Fibroblast of lung (primary cell): ENCODE results near the gene AK5. TPM values are rescaled to one million over a fixed set of nuclear protein-coding genes. Genes with fewer than 3 reads are reported as not detected.

Experiments used
- DNase-seq, 2 donors: peaks; one replicate each; pipeline versions ENCODE4 v3.0.0 to v3.0.0-alpha.2; 2010; ENCODE audit warnings: low read depth in 2 of 2
- H2AFZ ChIP-seq: 2 replicates; pipeline ENCODE4 v1.5.1; 2012; ENCODE audit warnings: low read length, control low read depth, inconsistent platforms
- H3K27ac ChIP-seq: 2 replicates; pipeline ENCODE4 v1.5.1; 2011; ENCODE audit warnings: low read length, control low read depth; ENCODE audit not compliant: insufficient read depth
- H3K27me3 ChIP-seq: 2 replicates; pipeline ENCODE4 v1.5.1; 2011; ENCODE audit warnings: mild to moderate bottlenecking, low read length; ENCODE audit not compliant: control insufficient read depth, insufficient read depth
- H3K36me3 ChIP-seq: 2 replicates; pipeline ENCODE4 v1.5.1; 2011; ENCODE audit warnings: low read length; ENCODE audit not compliant: control insufficient read depth, insufficient read depth
- H3K4me1 ChIP-seq: 2 replicates; pipeline ENCODE4 v1.5.1; 2011; ENCODE audit warnings: low read length; ENCODE audit not compliant: control insufficient read depth, insufficient read depth; ENCODE audit errors: extremely low read depth
- H3K4me2 ChIP-seq: 2 replicates; pipeline ENCODE4 v1.5.1; 2011; ENCODE audit warnings: low read length, control low read depth; ENCODE audit not compliant: insufficient read depth; ENCODE audit errors: extremely low read depth
- H3K4me3 ChIP-seq, 4 experiments: fragments of 200-600 bp in 1 of 4; sonication (generic) in 1 of 4; replicated peaks in 1 of 4; 2 replicates each; pipeline ENCODE4 v1.5.1; 2011 to 2016; ENCODE audit warnings: low read length in 4 of 4, low read depth in 3 of 4, mild to moderate bottlenecking in 3 of 4, control low read depth in 2 of 4, inconsistent platforms in 1 of 4, mixed read lengths in 1 of 4; ENCODE audit not compliant: insufficient read depth in 1 of 4; ENCODE audit errors: control extremely low read depth in 1 of 4
- H3K79me2 ChIP-seq: 2 replicates; pipeline ENCODE4 v1.5.1; 2012; ENCODE audit warnings: mild to moderate bottlenecking, low read length, inconsistent platforms; ENCODE audit not compliant: control insufficient read depth, insufficient read depth
- H3K9ac ChIP-seq: 2 replicates; pipeline ENCODE4 v1.5.1; 2011; ENCODE audit warnings: mild to moderate bottlenecking, low read length, control low read depth; ENCODE audit not compliant: insufficient read depth
- H3K9me3 ChIP-seq: 2 replicates; pipeline ENCODE4 v1.5.1; 2012; ENCODE audit warnings: low read depth, low read length; ENCODE audit not compliant: control insufficient read depth, insufficient read depth
- H4K20me1 ChIP-seq: 2 replicates; pipeline ENCODE4 v1.5.1; 2011; ENCODE audit warnings: low read length; ENCODE audit not compliant: control insufficient read depth, insufficient read depth; ENCODE audit errors: extremely low read depth
- EZH2 ChIP-seq: IDR thresholded peaks from 2 replicates; pipeline ENCODE4 v1.5.1; 2012; ENCODE audit warnings: low read length, control low read depth, mild to moderate bottlenecking; ENCODE audit errors: missing control alignments
- polyA plus RNA-seq, 2 donors: library from polyadenylated mRNA; depleted of rRNA in 1 of 2; stranded (reverse) in 1 of 2; unstranded in 1 of 2; fragments of >200 nt; gene quantifications; 2 replicates each; pipeline ENCODE4 v1.2.1, GENCODE V29; 2011 to 2012; ENCODE audit warnings: missing spikeins in 1 of 2
- total RNA-seq: library from RNA; depleted of rRNA; stranded (reverse); fragments of >200 nt; gene quantifications from 2 replicates; pipeline ENCODE4 v1.2.1, GENCODE V29; 2014
- TF ChIP-seq, protein P1 (sequence below), 2 donors: IDR thresholded peaks in 1 of 2; conservative IDR thresholded peaks in 1 of 2; 1 replicate in 1 of 2; 2 replicates in 1 of 2; pipeline ENCODE4 v1.5.1; 2011 to 2012; ENCODE audit warnings: low read length in 2 of 2, control low read depth in 1 of 2, inconsistent platforms in 1 of 2, low read depth in 1 of 2, mild to moderate bottlenecking in 1 of 2

Gene AK5
- total and polyA plus RNA-seq, 2 donors (not counting 1 experiment from before 2014, with no cell fraction given) = 37.9 to 87.7 TPM

- Histone ChIP-seq H3K36me3 (no peaks in the 10 kb centered on the region), H3K4me1 (peaks cover 24% of the 10 kb centered on the region), H4K20me1 (no peaks in the 10 kb centered on the region), H3K9ac (no peak overlapping the region), H3K9me3 (no peaks in the 10 kb centered on the region), H2AFZ (no peak overlapping the region), H3K4me3 (no peak overlapping the region), H3K27me3 (no peaks in the 10 kb centered on the region), H3K79me2 (no peaks in the 10 kb centered on the region), H3K27ac (peak overlapping the region; percentile 72), H3K4me2 (peak overlapping the region; percentile 55)
- TF ChIP-seq EZH2 = no peak
- TF ChIP-seq, protein P1, sequence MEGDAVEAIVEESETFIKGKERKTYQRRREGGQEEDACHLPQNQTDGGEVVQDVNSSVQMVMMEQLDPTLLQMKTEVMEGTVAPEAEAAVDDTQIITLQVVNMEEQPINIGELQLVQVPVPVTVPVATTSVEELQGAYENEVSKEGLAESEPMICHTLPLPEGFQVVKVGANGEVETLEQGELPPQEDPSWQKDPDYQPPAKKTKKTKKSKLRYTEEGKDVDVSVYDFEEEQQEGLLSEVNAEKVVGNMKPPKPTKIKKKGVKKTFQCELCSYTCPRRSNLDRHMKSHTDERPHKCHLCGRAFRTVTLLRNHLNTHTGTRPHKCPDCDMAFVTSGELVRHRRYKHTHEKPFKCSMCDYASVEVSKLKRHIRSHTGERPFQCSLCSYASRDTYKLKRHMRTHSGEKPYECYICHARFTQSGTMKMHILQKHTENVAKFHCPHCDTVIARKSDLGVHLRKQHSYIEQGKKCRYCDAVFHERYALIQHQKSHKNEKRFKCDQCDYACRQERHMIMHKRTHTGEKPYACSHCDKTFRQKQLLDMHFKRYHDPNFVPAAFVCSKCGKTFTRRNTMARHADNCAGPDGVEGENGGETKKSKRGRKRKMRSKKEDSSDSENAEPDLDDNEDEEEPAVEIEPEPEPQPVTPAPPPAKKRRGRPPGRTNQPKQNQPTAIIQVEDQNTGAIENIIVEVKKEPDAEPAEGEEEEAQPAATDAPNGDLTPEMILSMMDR (conservative IDR thresholded peaks at IDR 0.05 in 1 of 2, IDR thresholded peaks at IDR 0.05 in 1 of 2; ENCODE audit: low read depth in 1 of 2, low read length in 2 of 2) = no peak
- peak; percentile 79 to 90 for DNase-seq
Measured at GRCh38 chr1:77513839-77514763, 232.3 kb downstream of the AK5 start.

DNA sequence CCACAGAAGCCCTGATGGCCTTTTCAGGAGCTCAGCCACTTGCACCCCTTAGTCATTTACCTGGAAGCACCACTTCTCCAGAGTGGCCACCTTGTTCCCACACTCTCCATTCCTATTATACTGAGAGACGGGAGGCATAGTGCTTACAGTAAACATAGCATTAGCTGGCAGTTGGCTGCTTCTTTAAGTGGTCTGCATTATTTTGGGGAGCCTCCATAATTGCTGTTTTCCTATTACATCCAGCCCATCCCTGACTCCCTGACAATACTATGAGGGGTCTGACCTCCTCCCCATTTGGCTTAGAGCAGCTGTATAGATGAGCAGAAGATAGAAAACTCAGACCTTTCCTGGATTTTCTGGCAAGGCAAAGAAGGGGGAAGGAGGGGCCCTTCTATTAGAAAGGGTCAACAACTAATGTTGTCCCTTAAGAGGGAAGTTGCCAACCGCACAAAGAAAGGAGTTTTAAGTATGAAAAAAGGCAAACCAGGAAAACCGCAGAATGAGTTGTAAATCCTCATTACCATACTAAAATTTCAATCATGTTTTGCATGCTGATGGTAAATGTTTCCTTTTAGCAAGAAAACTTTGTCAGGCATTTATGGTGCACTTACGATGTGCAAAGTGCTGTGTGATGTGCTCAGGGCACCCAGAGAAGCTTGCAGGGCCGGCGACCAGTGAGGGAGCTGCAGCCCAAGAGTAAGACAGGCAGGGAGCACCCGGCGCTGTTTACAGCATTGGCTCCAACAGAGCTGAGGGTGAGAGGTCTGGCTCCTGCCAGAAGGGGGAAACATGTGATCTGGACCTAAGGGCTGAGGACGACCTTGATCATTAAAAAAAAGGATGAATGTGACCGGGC is 233.3 kb downstream of the AK5 start:
- peak overlapping the region; percentile 18 for H3K9ac ChIP-seq

More for the DNA sequence above, 233.3 kb downstream of the AK5 start:
- H3K4me2 ChIP-seq = peak overlapping the region; percentile 55
- H3K36me3 ChIP-seq = no peaks in the 10 kb centered on the region
- H3K9me3 ChIP-seq = no peaks in the 10 kb centered on the region
- H3K27me3 ChIP-seq = no peaks in the 10 kb centered on the region
- H3K4me3 ChIP-seq = peak overlapping the region in 1 of 4 experiments; percentile 19
- DNase-seq = peak; percentile 63 to 71
- H2AFZ ChIP-seq = no peak overlapping the region
- no peaks in the 10 kb centered on the region for H3K79me2 ChIP-seq
- H4K20me1 ChIP-seq = no peaks in the 10 kb centered on the region
- peaks cover 24% of the 10 kb centered on the region for H3K4me1 ChIP-seq
- peak overlapping the region; percentile 72 for H3K27ac ChIP-seq
- TF ChIP-seq EZH2 = no peak
- TF ChIP-seq, protein P1 (conservative IDR thresholded peaks at IDR 0.05 in 1 of 2, IDR thresholded peaks at IDR 0.05 in 1 of 2; ENCODE audit: low read depth in 1 of 2, low read length in 2 of 2) = peak in 1 of 2 donors; percentile 42
